K562 treated with DMSO at 1 percent for 24 hours (cell line): ENCODE data around the gene GSTM1. TPM values are rescaled to one million over a fixed set of nuclear protein-coding genes. Genes with fewer than 3 reads are reported as not detected.

ENCODE experiments used
- total RNA-seq: library from RNA; unstranded; fragments of 300-600 nt; gene quantifications from 2 replicates; pipeline ENCODE4 v1.2.3, GENCODE V29; 2022; ENCODE audit warnings: low read depth; ENCODE audit not compliant: insufficient read depth

The GSTM1 gene
- total RNA-seq: not detected in 2 replicates

DNA sequence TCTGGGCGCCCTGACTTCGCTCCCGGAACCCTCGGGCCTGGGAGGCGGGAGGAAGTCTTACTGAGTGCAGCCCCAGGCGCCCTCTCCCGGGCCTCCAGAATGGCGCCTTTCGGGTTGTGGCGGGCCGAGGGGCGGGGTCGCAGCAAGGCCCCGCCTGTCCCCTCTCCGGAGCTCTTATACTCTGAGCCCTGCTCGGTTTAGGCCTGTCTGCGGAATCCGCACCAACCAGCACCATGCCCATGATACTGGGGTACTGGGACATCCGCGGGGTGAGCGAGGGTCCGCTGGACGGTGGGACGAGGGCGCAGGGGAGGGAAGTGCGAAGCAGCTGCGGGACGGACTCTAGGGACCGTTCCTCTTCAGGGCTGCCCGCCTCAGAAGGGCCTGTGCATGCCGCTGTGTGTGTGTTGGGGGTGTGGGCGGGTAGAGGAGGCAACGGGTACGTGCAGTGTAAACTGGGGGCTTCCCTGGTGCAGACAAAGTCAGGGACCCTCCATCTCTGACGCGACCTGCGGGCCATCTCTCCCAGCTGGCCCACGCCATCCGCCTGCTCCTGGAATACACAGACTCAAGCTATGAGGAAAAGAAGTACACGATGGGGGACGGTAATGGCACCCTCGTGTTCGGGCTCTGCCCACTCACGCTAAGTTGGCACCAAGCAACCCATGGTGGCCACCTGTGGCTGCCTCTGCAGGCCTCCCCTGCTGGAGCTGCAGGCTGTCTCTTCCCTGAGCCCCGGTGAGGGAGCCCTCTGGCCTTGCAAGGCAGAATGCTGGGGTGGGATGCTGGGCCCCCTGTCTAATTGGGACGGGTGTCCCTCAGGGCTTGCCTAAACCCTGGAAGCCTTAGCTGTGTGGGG, at the start of gene GSTM1:
Gene GSTM1 (plus strand): TSS at position 177 of the 859 bp plus-strand sequence. CDS start 57 bp downstream, at position 234.

DNA sequence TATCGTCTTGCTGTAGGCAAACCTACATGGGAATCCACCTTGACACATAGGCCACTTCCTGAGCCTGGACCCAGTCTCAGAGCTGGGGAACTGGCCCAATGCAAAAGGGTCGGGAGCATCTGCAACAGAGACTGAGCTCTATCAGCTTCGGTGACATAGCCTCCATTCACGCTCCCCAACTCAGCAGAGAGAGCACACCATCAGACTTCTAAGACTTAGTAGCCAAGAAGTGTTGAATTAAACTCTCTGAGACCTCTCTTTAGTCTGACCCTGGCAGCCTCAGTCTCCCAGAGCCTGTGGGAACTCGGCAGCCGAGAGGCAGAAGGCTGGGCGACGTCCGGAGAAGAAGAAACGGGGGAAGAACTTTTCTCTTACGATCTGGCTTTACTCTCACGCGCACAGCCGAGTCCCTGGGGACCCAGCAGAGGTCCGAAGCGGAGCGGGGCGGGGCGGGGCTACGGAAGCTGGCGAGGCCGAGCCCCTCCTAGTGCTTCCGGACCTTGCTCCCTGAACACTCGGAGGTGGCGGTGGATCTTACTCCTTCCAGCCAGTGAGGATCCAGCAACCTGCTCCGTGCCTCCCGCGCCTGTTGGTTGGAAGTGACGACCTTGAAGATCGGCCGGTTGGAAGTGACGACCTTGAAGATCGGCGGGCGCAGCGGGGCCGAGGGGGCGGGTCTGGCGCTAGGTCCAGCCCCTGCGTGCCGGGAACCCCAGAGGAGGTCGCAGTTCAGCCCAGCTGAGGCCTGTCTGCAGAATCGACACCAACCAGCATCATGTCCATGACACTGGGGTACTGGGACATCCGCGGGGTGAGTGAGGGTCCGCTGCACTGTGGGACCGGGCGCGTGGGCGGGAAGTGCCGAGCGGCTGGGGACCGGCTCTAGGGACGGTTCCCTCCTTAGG, 31.8 kb upstream of the GSTM1 start, which contains the start of gene GSTM4:
Gene GSTM4 (plus strand): TSS at position 485 of the 905 bp plus-strand sequence. CDS start 291 bp downstream, at position 776.

DNA sequence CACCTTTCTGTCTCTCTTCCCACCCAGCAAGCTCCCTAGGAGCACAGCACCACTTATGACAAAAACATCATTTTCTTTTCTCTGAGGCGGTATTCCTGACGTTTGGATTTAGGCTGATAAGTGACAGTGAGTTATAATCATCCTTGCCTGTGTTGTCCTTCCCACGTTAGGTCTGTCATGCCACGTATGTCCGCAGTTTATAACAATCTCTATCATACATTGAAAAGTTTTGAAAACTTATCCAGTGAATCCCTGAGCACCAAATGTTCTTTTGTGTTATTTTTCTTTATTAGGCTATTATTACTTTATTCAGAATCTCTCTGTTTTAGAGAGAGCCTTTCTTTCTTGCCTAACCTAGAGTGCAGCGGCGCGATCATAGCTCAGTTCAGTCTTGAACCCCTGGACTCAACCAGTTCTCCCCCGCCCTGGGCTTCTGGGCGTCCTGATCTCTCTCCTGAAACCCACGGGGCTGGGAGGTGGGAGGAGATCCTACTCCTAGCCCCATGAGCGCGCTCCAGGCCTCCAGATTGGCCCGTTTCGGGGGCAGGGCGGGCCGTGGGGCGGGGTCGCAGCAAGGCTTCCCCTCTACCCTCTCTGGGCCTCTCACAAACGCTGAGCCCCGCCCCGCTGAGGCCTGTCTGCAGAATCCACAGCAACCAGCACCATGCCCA, 20.0 kb upstream of the GSTM1 start, which contains the start of gene GSTM2:
Gene GSTM2 (plus strand): TSS at position 606 of the 671 bp plus-strand sequence. CDS start 59 bp downstream, at position 665.

DNA sequence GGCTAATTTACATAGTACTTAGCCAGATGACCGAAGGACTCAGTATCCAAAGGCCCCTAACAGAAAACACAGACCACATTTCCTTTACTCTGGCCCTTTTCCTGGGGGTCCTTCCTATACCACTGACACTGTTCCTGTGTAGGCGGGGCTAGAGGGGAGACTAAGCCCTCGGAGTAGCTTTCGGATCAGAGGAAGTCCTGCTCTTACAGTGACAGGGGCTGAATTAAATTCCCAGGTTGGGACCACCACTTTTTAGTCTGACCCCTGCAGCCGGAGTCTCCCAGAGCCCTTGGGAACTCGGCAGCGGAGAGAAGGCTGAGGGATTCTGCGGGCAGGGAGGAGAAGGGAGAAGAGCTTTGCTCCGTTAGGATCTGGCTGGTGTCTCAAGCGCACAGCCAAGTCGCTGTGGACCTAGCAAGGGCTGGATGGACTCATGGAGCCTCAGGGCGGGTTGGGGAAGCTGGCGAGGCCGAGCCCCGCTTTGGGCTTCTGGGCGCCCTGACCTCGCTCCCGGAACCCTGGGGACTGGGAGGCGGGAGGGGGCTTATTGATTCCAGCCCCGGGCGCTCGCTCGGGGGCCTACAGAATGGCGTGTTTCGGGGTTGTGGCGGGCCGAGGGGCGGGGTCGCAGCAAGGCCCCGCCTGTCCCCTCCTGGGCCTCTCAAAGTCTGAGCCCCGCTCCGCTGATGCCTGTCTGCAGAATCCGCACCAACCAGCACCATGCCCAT, 24.1 kb downstream of the GSTM1 start, which contains the start of gene GSTM5:
Gene GSTM5 (plus strand): TSS at position 659 of the 728 bp plus-strand sequence. CDS start 62 bp downstream, at position 721.

DNA sequence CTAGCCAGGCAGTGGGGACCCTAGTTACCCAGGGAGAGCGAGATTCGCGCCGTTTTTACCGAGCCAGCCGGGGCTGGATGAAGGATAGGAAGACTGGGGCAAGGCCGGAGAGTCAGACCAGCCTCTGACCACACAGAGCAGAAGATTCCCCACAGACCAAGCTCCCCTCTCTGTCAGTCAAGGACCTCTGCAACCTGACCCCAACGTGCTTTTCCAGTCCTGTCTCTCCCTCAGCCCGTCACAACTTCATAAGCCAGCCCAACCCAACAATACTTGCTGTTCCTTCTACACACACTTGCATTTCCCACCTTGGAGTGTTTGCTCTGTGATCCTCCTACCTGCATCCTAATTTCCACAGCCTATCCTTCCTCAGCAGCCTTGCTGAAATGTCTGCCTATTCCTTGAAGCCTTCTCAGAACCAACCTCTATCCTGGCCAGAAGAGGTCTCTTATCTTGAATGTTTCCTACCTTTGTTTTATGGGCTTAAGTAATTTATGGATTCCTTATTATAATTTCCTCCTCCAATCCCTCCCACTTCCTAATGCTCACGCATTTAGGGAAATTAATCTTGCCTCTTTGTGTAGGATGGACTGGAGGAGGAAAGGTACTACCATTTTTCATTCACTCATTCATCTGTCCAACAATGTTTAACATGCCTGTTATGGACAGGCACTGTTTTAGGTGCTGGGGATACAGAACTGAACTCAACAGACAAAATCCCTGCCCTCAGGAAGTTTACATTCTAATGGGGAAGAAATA, 53.2 kb downstream of the GSTM1 start, which contains the start of gene GSTM3:
Gene GSTM3 (minus strand): TSS at position 424 of the 759 bp plus-strand sequence. CDS start 751 bp downstream, outside the sequence.

Other genes with a start within 250 kb of the GSTM1 start
- 0.15 TPM in 1 of 2 replicates, not detected in the other for gene SYPL2, start 221.3 kb upstream of the GSTM1 start, total RNA-seq
- gene ATXN7L2, start 203.9 kb upstream of the GSTM1 start, total RNA-seq: 6.7 and 7.0 TPM in 2 replicates
- gene CYB561D1, start 193.7 kb upstream of the GSTM1 start, total RNA-seq: 9.5 and 10.0 TPM in 2 replicates
- gene AMIGO1, start 178.1 kb upstream of the GSTM1 start, total RNA-seq: 1.0 and 1.1 TPM in 2 replicates
- 1.00 TPM in 1 of 2 replicates, not detected in the other for gene GPR61, start 147.9 kb upstream of the GSTM1 start, total RNA-seq
- 4.2 and 5.5 TPM in 2 replicates for gene GNAI3, start 139.2 kb upstream of the GSTM1 start, total RNA-seq
- gene GNAT2, start 68.2 kb upstream of the GSTM1 start, total RNA-seq: not detected in 2 replicates
- gene AMPD2, start 68.0 kb upstream of the GSTM1 start, total RNA-seq: 59.4 and 63.7 TPM in 2 replicates
- 59.3 and 69.0 TPM in 2 replicates for gene GSTM4, start 31.7 kb upstream of the GSTM1 start, total RNA-seq
- 16.9 and 20.9 TPM in 2 replicates for gene GSTM2, start 19.8 kb upstream of the GSTM1 start, total RNA-seq
- gene GSTM5, start 24.4 kb downstream of the GSTM1 start, total RNA-seq: not detected in 2 replicates
- gene GSTM3, start 53.2 kb downstream of the GSTM1 start, total RNA-seq: 28.6 and 28.7 TPM in 2 replicates
- gene EPS8L3, start 76.1 kb downstream of the GSTM1 start, total RNA-seq: not detected in 2 replicates
- gene CSF1, start 223.0 kb downstream of the GSTM1 start, total RNA-seq: 10.0 and 10.9 TPM in 2 replicates